ENCODE results near the gene NPLOC4. TPM values are rescaled to one million over a fixed set of nuclear protein-coding genes. Genes with fewer than 3 reads are reported as not detected.

NPLOC4 gene
- total RNA-seq, 2 experiments from 2014 or later, result 84.6 to 89.0 TPM

- Mint-ChIP-seq H3K36me3 (ENCODE audit: low read depth) (peaks cover 49% of the 10 kb centered on the region), H3K4me1 (peaks cover 12% of the 10 kb centered on the region), H3K4me3 (no peak overlapping the region), H3K9me3 (no peaks in the 10 kb centered on the region), H3K27me3 (no peaks in the 10 kb centered on the region), H3K27ac (no peak overlapping the region)
- CTCF ChIA-PET, result interaction anchor here (3.6 kb wide), 1 partner anchor 14 kb away, joined by 17 read pairs; no protein-coding TSS in a partner anchor
- POLR2A ChIA-PET, result interaction anchor here (1.2 kb wide), 1 partner anchor 16 kb away, joined by 3 read pairs; no protein-coding TSS in a partner anchor
- DNase-seq, result no peak
Measured at GRCh38 chr17:81615401-81615930, 21.4 kb downstream of the NPLOC4 start.

DNA sequence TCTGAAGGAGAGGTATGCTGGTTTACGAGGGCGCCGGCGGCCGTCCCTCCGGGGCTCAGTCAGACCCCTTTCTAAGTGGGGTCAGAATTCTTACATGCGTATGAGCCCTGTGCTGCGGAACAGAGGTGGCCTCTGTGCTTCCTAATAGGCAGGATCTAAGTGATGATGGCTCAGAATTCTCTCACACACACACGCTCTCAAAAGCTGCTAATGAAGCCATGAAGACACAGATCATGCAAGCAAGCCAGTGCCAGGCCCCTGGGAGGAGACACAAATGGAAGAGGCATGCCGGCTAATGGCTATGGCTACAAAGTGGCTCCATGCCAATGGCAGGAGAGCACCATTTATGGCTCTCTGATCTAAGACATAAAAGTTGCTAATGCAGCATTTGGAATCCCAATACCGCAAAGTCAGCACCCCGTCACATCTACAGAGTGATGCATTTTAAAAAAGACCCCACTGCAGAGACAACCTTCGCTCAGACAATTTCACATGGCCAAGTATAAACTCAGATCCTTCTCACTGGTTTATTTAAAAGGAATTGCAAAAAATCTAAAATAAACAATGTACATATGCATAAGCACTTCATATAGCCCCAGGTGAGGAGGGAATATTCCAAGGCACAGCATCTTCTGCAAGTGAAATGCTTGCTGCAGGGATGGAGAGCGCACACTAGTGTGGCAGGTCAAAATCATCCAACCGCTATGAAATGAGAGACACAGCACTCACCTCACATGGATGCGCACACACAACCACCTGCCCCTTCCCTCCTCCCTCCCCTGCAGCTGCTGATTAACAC is 24.5 kb downstream of the NPLOC4 start:
- Mint-ChIP-seq H3K36me3 (ENCODE audit: low read depth) (peaks cover 59% of the 10 kb centered on the region), H3K9me3 (no peaks in the 10 kb centered on the region), H3K27ac (no peak overlapping the region), H3K27me3 (no peaks in the 10 kb centered on the region), H3K4me3 (no peak overlapping the region), H3K4me1 (peaks cover 26% of the 10 kb centered on the region)
- POLR2A ChIA-PET, result interaction anchor here (1.4 kb wide), 1 partner anchor 12 kb away, joined by 4 read pairs; no protein-coding TSS in a partner anchor
- CTCF ChIA-PET, result interaction anchor here (0.9 to 3.6 kb wide), 3 partner anchors 11 to 53 kb away, joined by 3 to 17 read pairs (median 3); no protein-coding TSS in a partner anchor
- DNase-seq, result no peak

DNA sequence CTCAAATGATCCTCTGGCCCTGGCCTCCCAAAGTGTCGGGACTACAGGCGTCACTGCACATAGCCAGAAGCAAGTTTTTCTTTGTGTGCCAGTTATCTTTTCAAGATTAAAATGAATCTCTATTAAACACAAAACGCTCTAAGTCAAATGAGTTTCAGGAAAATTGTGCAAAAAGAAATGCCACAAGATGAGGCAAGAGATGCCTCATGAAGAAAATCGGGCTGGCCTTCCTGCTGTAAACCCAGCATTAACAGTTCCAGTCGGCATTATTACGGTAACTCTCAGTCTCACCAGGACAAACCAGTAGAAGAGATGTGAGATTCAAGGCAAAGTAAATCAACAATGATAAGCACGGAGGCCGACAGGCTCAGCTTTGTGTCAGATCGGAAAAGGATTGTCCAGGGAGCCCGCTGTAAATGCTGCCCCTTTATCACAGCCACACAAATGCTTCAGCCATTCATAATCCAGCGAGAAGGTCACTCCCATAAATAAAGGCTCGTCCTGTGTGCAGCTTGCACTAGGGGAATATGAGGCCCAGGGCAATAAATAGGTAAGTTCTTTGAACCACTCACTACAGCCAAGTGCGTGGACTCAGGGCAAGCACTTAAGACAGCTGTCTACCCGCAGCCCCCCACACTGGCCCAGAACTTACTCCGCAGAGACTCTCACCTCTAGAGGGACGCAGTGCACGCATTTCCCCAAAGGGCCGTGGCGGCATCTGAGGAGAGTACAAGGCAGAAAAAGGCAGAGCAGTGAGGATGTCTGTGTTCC is 27.2 kb downstream of the NPLOC4 start:
- H3K36me3 Mint-ChIP-seq (ENCODE audit: low read depth), result peaks cover 59% of the 10 kb centered on the region
- no peak overlapping the region for H3K27ac Mint-ChIP-seq
- CTCF ChIA-PET, result interaction anchor here (1.5 kb wide), 1 partner anchor 10 kb away, joined by 6 read pairs; no protein-coding TSS in a partner anchor
- no peaks in the 10 kb centered on the region for H3K27me3 Mint-ChIP-seq
- H3K9me3 Mint-ChIP-seq, result no peaks in the 10 kb centered on the region
- peaks cover 19% of the 10 kb centered on the region for H3K4me1 Mint-ChIP-seq
- POLR2A ChIA-PET, result no interaction called here
- no peak overlapping the region for H3K4me3 Mint-ChIP-seq
- no peak for DNase-seq

GRCh38 chr17:81608605-81609004 is 28.3 kb downstream of the NPLOC4 start:
- POLR2A ChIA-PET, result interaction anchor here (1.3 kb wide), 1 partner anchor 57 kb away, joined by 3 read pairs; no protein-coding TSS in a partner anchor
- Mint-ChIP-seq H3K9me3 (no peaks in the 10 kb centered on the region), H3K27me3 (no peaks in the 10 kb centered on the region), H3K4me3 (no peak overlapping the region), H3K27ac (no peak overlapping the region), H3K4me1 (peaks cover 14% of the 10 kb centered on the region), H3K36me3 (ENCODE audit: low read depth) (peaks cover 59% of the 10 kb centered on the region)
- DNase-seq, result no peak
- CTCF ChIA-PET, result interaction anchor here (0.7 to 1.5 kb wide), 3 partner anchors 9 to 11 kb away, joined by 3 to 6 read pairs (median 3); no protein-coding TSS in a partner anchor

- H3K4me3 Mint-ChIP-seq, result no peak overlapping the region
- peaks cover 57% of the 10 kb centered on the region for H3K36me3 Mint-ChIP-seq (ENCODE audit: low read depth)
- H3K27ac Mint-ChIP-seq, result peak overlapping the region; percentile 21
- peaks cover 14% of the 10 kb centered on the region for H3K4me1 Mint-ChIP-seq
- no peaks in the 10 kb centered on the region for H3K9me3 Mint-ChIP-seq
- H3K27me3 Mint-ChIP-seq, result no peaks in the 10 kb centered on the region
- CTCF ChIA-PET, result interaction anchor here (0.9 to 1.5 kb wide), 3 partner anchors 9 to 11 kb away, joined by 3 to 6 read pairs (median 3); no protein-coding TSS in a partner anchor
- POLR2A ChIA-PET, result interaction anchor here (1.3 kb wide), 1 partner anchor 57 kb away, joined by 3 read pairs; no protein-coding TSS in a partner anchor
- DNase-seq, result no peak
Measured at GRCh38 chr17:81608082-81608481, 28.8 kb downstream of the NPLOC4 start.

DNA sequence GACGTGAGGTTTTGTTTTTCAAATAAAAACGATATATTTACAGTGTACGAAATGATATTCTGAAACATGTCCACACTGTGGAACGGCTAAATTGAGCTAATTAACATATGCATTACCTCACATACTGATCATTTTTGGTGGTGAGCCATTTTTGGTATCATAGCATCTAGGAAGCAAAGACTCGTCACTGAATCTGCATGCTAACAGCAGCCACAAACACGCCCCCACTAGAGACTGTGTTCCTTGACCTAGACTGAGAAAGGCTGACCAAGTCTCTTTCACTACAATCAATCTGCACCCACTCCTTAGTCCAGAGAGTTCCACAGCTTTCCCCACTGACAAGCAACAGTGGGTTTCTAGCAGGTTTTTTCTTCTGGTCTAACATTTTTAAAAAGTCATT is 29.5 kb downstream of the NPLOC4 start:
- CTCF ChIA-PET, result interaction anchor here (1.1 kb wide), 1 partner anchor 9 kb away, joined by 3 read pairs; no protein-coding TSS in a partner anchor
- peak overlapping the region; percentile 26 for H3K27ac Mint-ChIP-seq
- H3K4me3 Mint-ChIP-seq, result no peak overlapping the region
- no peaks in the 10 kb centered on the region for H3K9me3 Mint-ChIP-seq
- no peak for DNase-seq
- peaks cover 55% of the 10 kb centered on the region for H3K36me3 Mint-ChIP-seq (ENCODE audit: low read depth)
- no peaks in the 10 kb centered on the region for H3K27me3 Mint-ChIP-seq
- H3K4me1 Mint-ChIP-seq, result peaks cover 14% of the 10 kb centered on the region
- POLR2A ChIA-PET, result interaction anchor here (0.8 kb wide), 1 partner anchor 100 kb away, joined by 4 read pairs; no protein-coding TSS in a partner anchor

GRCh38 chr17:81603846-81604610 is 32.9 kb downstream of the NPLOC4 start:
- Mint-ChIP-seq H3K27ac (no peak overlapping the region), H3K36me3 (ENCODE audit: low read depth) (peaks cover 61% of the 10 kb centered on the region)

DNA sequence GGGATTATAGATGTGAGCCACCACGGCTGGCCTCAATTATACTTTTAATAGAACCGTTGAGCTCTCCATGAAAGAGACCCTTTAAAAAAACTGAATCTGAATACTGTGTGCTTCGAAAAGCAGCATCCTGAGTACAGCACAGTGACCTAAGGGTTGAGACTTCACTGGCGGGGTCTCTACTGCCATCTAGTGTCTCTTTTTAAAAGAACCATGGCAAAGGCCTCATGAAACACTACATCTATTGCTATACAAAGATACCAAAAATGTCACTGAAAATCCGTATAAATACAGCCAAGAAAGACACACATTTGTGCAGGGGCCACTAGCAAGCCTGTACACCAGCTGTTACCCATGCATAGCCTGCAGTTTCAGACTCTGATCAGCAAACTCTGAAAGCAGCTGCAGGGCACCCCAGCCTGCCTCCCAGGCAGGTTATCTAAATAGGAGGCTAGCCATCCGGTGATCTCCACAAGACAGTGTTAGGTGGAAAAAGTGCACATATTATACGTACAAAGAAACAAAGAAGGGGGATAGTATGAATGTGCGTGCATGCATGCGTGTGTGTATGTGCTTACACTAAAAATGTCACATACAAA is 35.3 kb downstream of the NPLOC4 start:
- H3K4me3 Mint-ChIP-seq, result no peak overlapping the region
- H3K27ac Mint-ChIP-seq, result peak overlapping the region; percentile 48
- peaks cover 60% of the 10 kb centered on the region for H3K36me3 Mint-ChIP-seq (ENCODE audit: low read depth)
- DNase-seq, result peak; percentile 46
- peaks cover 10% of the 10 kb centered on the region for H3K4me1 Mint-ChIP-seq
- POLR2A ChIA-PET, result interaction anchor here (1.7 kb wide), 1 partner anchor 11 kb away, joined by 4 read pairs; no protein-coding TSS in a partner anchor
- CTCF ChIA-PET, result interaction anchor here (0.5 to 2.7 kb wide), 20 partner anchors 10 to 436 kb away, joined by 3 to 17 read pairs (median 4); partner anchors contain the start of genes ARL16, DCXR, FAAP100 and HGS
- no peaks in the 10 kb centered on the region for H3K9me3 Mint-ChIP-seq
- H3K27me3 Mint-ChIP-seq, result no peaks in the 10 kb centered on the region

More at GRCh38 chr17:81603846-81604610, 32.9 kb downstream of the NPLOC4 start:
- no peak overlapping the region for H3K4me3 Mint-ChIP-seq
- DNase-seq, result no peak
- H3K4me1 Mint-ChIP-seq, result peaks cover 12% of the 10 kb centered on the region
- H3K9me3 Mint-ChIP-seq, result no peaks in the 10 kb centered on the region
- POLR2A ChIA-PET, result no interaction called here
- no peaks in the 10 kb centered on the region for H3K27me3 Mint-ChIP-seq
- CTCF ChIA-PET, result no interaction called here

DNA sequence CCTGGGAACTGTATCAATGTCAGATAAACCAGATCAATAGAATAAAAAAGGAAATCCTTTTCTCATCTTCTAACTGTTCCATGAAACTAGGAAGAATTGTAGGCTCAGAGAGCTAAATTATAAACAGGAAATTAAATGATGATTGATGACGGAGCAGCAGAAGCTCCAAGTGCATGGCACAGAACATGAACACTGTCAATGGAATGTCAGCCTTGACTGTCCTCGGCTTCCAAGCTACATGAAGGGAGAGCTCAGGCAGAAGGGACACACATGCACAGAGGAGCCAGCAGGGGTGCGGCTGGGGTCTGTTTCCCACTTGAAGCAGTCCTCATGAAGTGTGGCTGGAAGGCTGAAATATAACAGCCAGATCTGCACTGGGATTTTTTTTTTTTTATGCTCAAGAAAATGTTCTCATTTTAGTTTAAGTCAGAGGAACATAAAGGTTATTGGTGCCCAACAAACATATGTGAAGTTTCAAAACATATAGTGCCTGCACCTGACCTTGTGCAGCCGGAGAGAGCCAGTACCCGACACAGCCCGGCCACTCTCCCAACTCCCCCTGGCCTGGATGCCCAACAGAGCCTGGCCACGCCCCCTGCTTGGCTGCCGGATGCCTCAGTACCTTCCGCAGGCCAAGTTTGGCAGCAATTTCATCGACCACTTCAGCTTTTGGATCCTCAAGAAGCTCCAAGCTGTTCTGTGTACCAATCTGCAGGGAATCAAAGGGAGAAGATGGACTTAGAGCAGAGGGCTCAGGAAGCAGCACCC is 37.0 kb downstream of the NPLOC4 start:
- peaks cover 54% of the 10 kb centered on the region for H3K36me3 Mint-ChIP-seq (ENCODE audit: low read depth)
- ChIA-PET CTCF (interaction anchor here (1.0 to 2.7 kb wide), 5 partner anchors 9 to 81 kb away, joined by 3 to 17 read pairs (median 6); no protein-coding TSS in a partner anchor), POLR2A (interaction anchor here (0.7 to 1.7 kb wide), 2 partner anchors 13 to 89 kb away, joined by 3 to 4 read pairs; no protein-coding TSS in a partner anchor)
- DNase-seq, result no peak
- peaks cover 10% of the 10 kb centered on the region for H3K4me1 Mint-ChIP-seq
- no peak overlapping the region for H3K4me3 Mint-ChIP-seq
- no peaks in the 10 kb centered on the region for H3K27me3 Mint-ChIP-seq
- H3K9me3 Mint-ChIP-seq, result no peaks in the 10 kb centered on the region
- no peak overlapping the region for H3K27ac Mint-ChIP-seq

GRCh38 chr17:81593105-81593871 is 43.6 kb downstream of the NPLOC4 start:
- Mint-ChIP-seq H3K9me3 (no peaks in the 10 kb centered on the region), H3K36me3 (ENCODE audit: low read depth) (peaks cover 46% of the 10 kb centered on the region), H3K4me1 (peaks cover 3% of the 10 kb centered on the region), H3K27ac (no peak overlapping the region), H3K4me3 (no peak overlapping the region), H3K27me3 (no peaks in the 10 kb centered on the region)
- ChIA-PET POLR2A (no interaction called here), CTCF (interaction anchor here (0.7 kb wide), 1 partner anchor 369 kb away, joined by 4 read pairs; no protein-coding TSS in a partner anchor)
- no peak for DNase-seq
